Epithelial cell of esophagus (primary cell): Measurements from ENCODE around the gene NDUFA5.
"Not testable (repeated sequence)": the region's sequence is repeated elsewhere in the genome, so short reads cannot be mapped to it uniquely, and the experiment has no call there.

Experiments used
- DNase-seq: peaks from one replicate; pipeline ENCODE4 v3.0.0; 2010; ENCODE audit warnings: low read depth
- H3K4me3 ChIP-seq: 2 replicates; pipeline ENCODE4 v1.5.1; 2011; ENCODE audit warnings: mild to moderate bottlenecking, low read length, control low read depth
- CTCF ChIP-seq: IDR thresholded peaks from 2 replicates; pipeline ENCODE4 v1.5.1; 2011; ENCODE audit warnings: low read depth, mild to moderate bottlenecking, low read length, control low read depth, inconsistent platforms; ENCODE audit not compliant: insufficient read depth; ENCODE audit errors: missing control alignments

Gene NDUFA5

GRCh38 chr7:123534383-123535260 lies 23.0 kb downstream of the NDUFA5 start, which contains the start of gene IQUB:
IQUB (minus strand) TSS chr7:123534595; CDS start chr7:123512340, 22,255 bp downstream.
- TF ChIP-seq CTCF: no peak
- peak within 1 kb of the TSS; percentile 61 for H3K4me3 ChIP-seq
- DNase-seq: peak; percentile 98

GRCh38 chr7:123533929-123534382 lies 23.7 kb downstream of the NDUFA5 start:
- peak overlapping the region; percentile 61 for H3K4me3 ChIP-seq
- no peak for DNase-seq
- TF ChIP-seq CTCF: no peak

GRCh38 chr7:123533553-123533917 lies 24.1 kb downstream of the NDUFA5 start:
- no peak for DNase-seq
- no peak overlapping the region for H3K4me3 ChIP-seq
- no peak for TF ChIP-seq CTCF

- H3K4me3 ChIP-seq: peak overlapping the region; percentile 22
- DNase-seq: not testable (repeated sequence)
These were observed 24.6 kb downstream of the NDUFA5 start for GRCh38 chr7:123532788-123533552.

GRCh38 chr7:123532343-123532742 lies 25.3 kb downstream of the NDUFA5 start:
- not testable (repeated sequence) for H3K4me3 ChIP-seq, DNase-seq

- H3K4me3 ChIP-seq, DNase-seq: not testable (repeated sequence)
These were observed 27.5 kb downstream of the NDUFA5 start for GRCh38 chr7:123530035-123530591.

- no peak overlapping the region for H3K4me3 ChIP-seq
- no peak for TF ChIP-seq CTCF
- no peak for DNase-seq
These were observed 29.4 kb downstream of the NDUFA5 start for GRCh38 chr7:123528265-123528664.

GRCh38 chr7:123527712-123528225 lies 29.8 kb downstream of the NDUFA5 start:
- not testable (repeated sequence) for H3K4me3 ChIP-seq, DNase-seq

- not testable (repeated sequence) for DNase-seq, H3K4me3 ChIP-seq
These were observed 31.1 kb downstream of the NDUFA5 start for GRCh38 chr7:123526533-123526932.
